Prostate gland (tissue), 2 donors: Measurements from ENCODE around the gene ACSS3. TPM values are rescaled to one million over a fixed set of nuclear protein-coding genes. Genes with fewer than 3 reads are reported as not detected.

Experiments used
- DNase-seq: peaks from one replicate; pipeline ENCODE4 v3.0.0-alpha.2; 2019; ENCODE audit warnings: low spot score
- H3K27ac ChIP-seq, 2 donors: fragments of 200-600 bp; sonication (generic); 2 replicates each; pipeline ENCODE4 v1.5.1; 2017 to 2019
- H3K27me3 ChIP-seq: fragments of 200-600 bp; sonication (generic); replicated peaks from 2 replicates; pipeline ENCODE4 v1.5.1; 2019; ENCODE audit not compliant: insufficient read depth
- H3K36me3 ChIP-seq, 2 donors: fragments of 200-600 bp; sonication (generic); 1 replicate in 1 of 2; 2 replicates in 1 of 2; pipeline versions ENCODE4 v1.5.1 to v1.8.1; 2017 to 2019
- H3K4me1 ChIP-seq: fragments of 200-600 bp; sonication (generic); replicated peaks from 2 replicates; pipeline ENCODE4 v1.5.1; 2019
- H3K4me3 ChIP-seq, 2 donors: fragments of 200-600 bp; sonication (generic); 2 replicates each; pipeline ENCODE4 v1.5.1; 2017 to 2019
- H3K9me3 ChIP-seq: fragments of 200-600 bp; sonication (generic); 2 replicates; pipeline ENCODE4 v1.5.1; 2017
- CTCF ChIP-seq, 4 experiments: fragments of 200-600 bp in 2 of 4; fragments of 450-650 bp in 2 of 4; sonication (generic) in 2 of 4; IDR thresholded peaks; 1 replicate in 3 of 4; 2 replicates in 1 of 4; pipeline ENCODE4 v1.5.1; 2016 to 2019; ENCODE audit warnings: antibody characterized with exemption in 4 of 4, mild to moderate bottlenecking in 2 of 4, moderate library complexity in 2 of 4
- POLR2A ChIP-seq: fragments of 450-650 bp; IDR thresholded peaks from one replicate; pipeline ENCODE4 v1.6.1; 2016; ENCODE audit warnings: antibody characterized with exemption, mild to moderate bottlenecking
- POLR2AphosphoS5 ChIP-seq: sonication (generic); formaldehyde crosslinking; IDR thresholded peaks from one replicate; pipeline ENCODE4 v1.6.1; 2017; ENCODE audit warnings: antibody characterized with exemption
- WGBS: methylation state at CpG from one replicate; pipeline ENCODE4 v1.1.5; 2018; 5-methylcytosine and 5-hydroxymethylcytosine counted together
- intact Hi-C: fragments of 100-400 bp; cut with DNase I; formaldehyde crosslinking; loops from one replicate; pipeline ENCODE4 v1.14.2; 2022
- total RNA-seq, 2 donors: library from RNA; depleted of rRNA; stranded (reverse); fragments of >200 nt; gene quantifications; one replicate each; pipeline ENCODE4 v1.1.0, GENCODE V29; 2016

ACSS3 gene
- total RNA-seq, 2 donors from 2014 or later = 11.8 to 24.3 TPM

- H3K36me3 ChIP-seq = no peaks in the 10 kb centered on the region
- no peak for TF ChIP-seq POLR2AphosphoS5
- no peak for TF ChIP-seq POLR2A
- no peak for TF ChIP-seq CTCF (IDR thresholded peaks at IDR 0.05)
- no peaks in the 10 kb centered on the region for H3K27me3 ChIP-seq
- H3K9me3 ChIP-seq = no peaks in the 10 kb centered on the region
- DNase-seq = no peak
- no peak overlapping the region for H3K27ac ChIP-seq
- no peaks in the 10 kb centered on the region for H3K4me1 ChIP-seq
- intact Hi-C loops = no loop called here
- H3K4me3 ChIP-seq = no peak overlapping the region
Measured at GRCh38 chr12:81164827-81165226, 86.9 kb downstream of the ACSS3 start.

DNA sequence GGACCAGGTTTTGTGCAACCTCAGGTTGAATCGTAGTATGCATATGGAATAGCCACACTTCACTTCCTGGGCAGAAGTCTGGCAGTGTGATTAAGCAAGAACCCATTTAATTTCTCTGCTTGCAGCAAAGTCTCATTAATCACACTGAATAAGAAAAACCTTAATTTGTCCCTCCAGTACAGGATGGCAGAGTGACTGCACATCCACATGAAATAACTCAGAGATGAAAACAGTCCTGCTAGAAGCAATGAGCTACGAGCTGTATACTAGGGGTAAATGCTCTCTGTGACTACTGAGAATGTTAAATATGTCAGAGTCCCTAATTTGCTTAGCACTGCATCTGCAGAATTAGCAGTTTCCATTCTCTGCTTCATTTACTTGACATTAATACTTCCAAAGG is 88.9 kb downstream of the ACSS3 start:
- 92% methylated on average over 2 of the region's 2 CpGs for WGBS

DNA sequence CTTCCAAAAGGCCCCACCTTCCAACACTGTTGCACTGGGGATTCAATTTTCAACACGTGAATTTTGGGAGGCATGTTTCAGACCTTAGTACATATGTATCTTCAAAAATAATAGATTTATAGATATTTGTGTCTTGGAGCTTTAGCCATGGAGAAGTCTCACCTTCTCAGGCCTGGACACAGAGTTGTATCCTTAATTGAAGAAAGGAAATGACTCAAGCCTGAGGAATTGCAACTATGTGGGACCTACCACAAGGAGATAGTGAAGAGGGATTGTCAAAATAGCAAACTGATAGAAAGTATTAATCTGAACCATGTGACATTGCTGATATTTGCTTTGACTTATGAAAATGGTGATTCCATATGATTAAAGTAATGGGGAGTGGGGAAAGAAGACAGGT is 89.8 kb downstream of the ACSS3 start:
- no peaks in the 10 kb centered on the region for H3K4me1 ChIP-seq
- intact Hi-C loops = no loop called here
- no peak for DNase-seq
- no peaks in the 10 kb centered on the region for H3K27me3 ChIP-seq
- WGBS = 85% methylated on average over 1 of the region's 1 CpG
- TF ChIP-seq CTCF (IDR thresholded peaks at IDR 0.05) = no peak
- no peak for TF ChIP-seq POLR2A
- no peak for TF ChIP-seq POLR2AphosphoS5
- no peaks in the 10 kb centered on the region for H3K36me3 ChIP-seq
- H3K9me3 ChIP-seq = no peaks in the 10 kb centered on the region
- no peak overlapping the region for H3K4me3 ChIP-seq
- H3K27ac ChIP-seq = no peak overlapping the region

More for the DNA sequence above, 88.9 kb downstream of the ACSS3 start:
- H3K4me3 ChIP-seq = no peak overlapping the region
- no peaks in the 10 kb centered on the region for H3K36me3 ChIP-seq
- intact Hi-C loops = no loop called here
- no peaks in the 10 kb centered on the region for H3K4me1 ChIP-seq
- H3K27ac ChIP-seq = no peak overlapping the region
- no peaks in the 10 kb centered on the region for H3K27me3 ChIP-seq
- DNase-seq = no peak
- H3K9me3 ChIP-seq = no peaks in the 10 kb centered on the region
- TF ChIP-seq POLR2AphosphoS5 = no peak
- no peak for TF ChIP-seq POLR2A
- TF ChIP-seq CTCF (IDR thresholded peaks at IDR 0.05) = no peak

GRCh38 chr12:81168445-81168844 is 90.6 kb downstream of the ACSS3 start:
- WGBS = 85% methylated on average over 3 of the region's 3 CpGs
- Histone ChIP-seq H3K4me3 (no peak overlapping the region), H3K27ac (no peak overlapping the region), H3K9me3 (no peaks in the 10 kb centered on the region), H3K4me1 (no peaks in the 10 kb centered on the region), H3K36me3 (no peaks in the 10 kb centered on the region), H3K27me3 (no peaks in the 10 kb centered on the region)
- TF ChIP-seq POLR2A (no peak), POLR2AphosphoS5 (no peak), CTCF (IDR thresholded peaks at IDR 0.05) (no peak)
- intact Hi-C loops = no loop called here
- no peak for DNase-seq

GRCh38 chr12:81170072-81170471 is 92.2 kb downstream of the ACSS3 start:
- H3K27me3 ChIP-seq = no peaks in the 10 kb centered on the region
- intact Hi-C loops = no loop called here
- no peaks in the 10 kb centered on the region for H3K9me3 ChIP-seq
- DNase-seq = no peak
- TF ChIP-seq CTCF (IDR thresholded peaks at IDR 0.05) (no peak), POLR2AphosphoS5 (no peak), POLR2A (no peak)
- no peaks in the 10 kb centered on the region for H3K4me1 ChIP-seq
- H3K4me3 ChIP-seq = no peak overlapping the region
- H3K27ac ChIP-seq = no peak overlapping the region
- H3K36me3 ChIP-seq = no peaks in the 10 kb centered on the region
